OCI-M2 (cell line): ENCODE results near the gene CNN2.

Source experiments
- DNase-seq: peaks from one replicate; lab custom pipeline; 2025; ENCODE audit not compliant: unreplicated experiment; lab: John Stamatoyannopoulos, UW

CNN2 gene

GRCh38 chr19:1026783-1027649 is 608 bp downstream of the CNN2 start:
- DNase-seq = no peak

GRCh38 chr19:1027650-1028061 is 1.2 kb downstream of the CNN2 start:
- no peak for DNase-seq

- DNase-seq = no peak
These were observed 1.9 kb downstream of the CNN2 start for GRCh38 chr19:1028062-1028926.

- DNase-seq = no peak
These were observed 6.0 kb downstream of the CNN2 start for GRCh38 chr19:1032264-1032867.

GRCh38 chr19:1035998-1036621 is 9.7 kb downstream of the CNN2 start:
- DNase-seq = no peak

- no peak for DNase-seq
These were observed 11.2 kb downstream of the CNN2 start for GRCh38 chr19:1037621-1038064.

GRCh38 chr19:1038978-1039645 is 12.7 kb downstream of the CNN2 start:
- no peak for DNase-seq

GRCh38 chr19:1039646-1040475 is 13.5 kb downstream of the CNN2 start, which contains the start of gene ABCA7:
ABCA7 (plus strand) TSS chr19:1040107; CDS start chr19:1041362, 1,255 bp downstream.
- DNase-seq = peak; percentile 74

- peak; percentile 81 for DNase-seq
These were observed 14.3 kb downstream of the CNN2 start for GRCh38 chr19:1040476-1041271.

- no peak for DNase-seq
These were observed 14.9 kb downstream of the CNN2 start for GRCh38 chr19:1041272-1041834.

GRCh38 chr19:1041835-1042685 is 15.7 kb downstream of the CNN2 start:
- no peak for DNase-seq

- DNase-seq = no peak
These were observed 16.5 kb downstream of the CNN2 start for GRCh38 chr19:1042689-1043511.

GRCh38 chr19:1045247-1045603 is 18.8 kb downstream of the CNN2 start:
- DNase-seq = no peak

- no peak for DNase-seq
These were observed 19.8 kb downstream of the CNN2 start for GRCh38 chr19:1046117-1046626.

GRCh38 chr19:1046836-1047695 is 20.7 kb downstream of the CNN2 start:
- DNase-seq = no peak
